ENCODE data around the gene MICU2. TPM values are rescaled to one million over a fixed set of nuclear protein-coding genes. Genes with fewer than 3 reads are reported as not detected.

The MICU2 gene
- total and polyA plus RNA-seq, 12 donors = 46.7 to 65.5 (median 59.5) TPM

GRCh38 chr13:21616205-21616866 is 12.4 kb upstream of the MICU2 start:
- ATAC-seq = no peak
- Histone ChIP-seq H3K27me3 (peaks cover 0 to 28% (median 18%) of the 10 kb centered on the region in 7 donors), H3K4me3 (peak overlapping the region in 1 of 10 donors; percentile 10), H3K9me3 (no peaks in the 10 kb centered on the region), H3K4me1 (no peaks in the 10 kb centered on the region), H3K36me3 (no peaks in the 10 kb centered on the region), H3K27ac (no peak overlapping the region)
- TF ChIP-seq CTCF (IDR thresholded peaks at IDR 0.05) = no peak
- WGBS, 2 donors = 84 to 85% methylated on average over 5 of the region's 5 CpGs
- intact Hi-C loops (cut with DNase I) = no loop called here
- DNase-seq = no peak

DNA sequence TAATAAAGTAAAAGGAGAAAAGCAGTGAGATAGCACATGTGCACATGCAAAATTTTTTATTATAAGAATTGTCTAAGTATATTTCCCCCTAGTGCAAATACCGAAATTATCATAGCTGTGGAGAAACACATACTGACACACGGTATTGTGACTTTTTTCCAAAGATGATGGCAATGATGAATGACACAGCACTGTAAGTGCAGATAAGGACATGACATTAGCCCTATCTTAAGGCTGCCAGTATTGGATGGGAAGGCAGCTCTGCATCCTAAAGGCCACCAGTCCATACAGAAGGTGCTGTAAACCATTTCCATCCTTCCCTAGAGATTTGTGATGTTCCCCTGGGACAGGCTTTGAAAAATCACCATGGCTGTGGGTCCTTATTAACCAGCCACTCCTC is 11.5 kb upstream of the MICU2 start:
- DNase-seq = no peak
- no peaks in the 10 kb centered on the region for H3K4me1 ChIP-seq
- H3K27ac ChIP-seq = no peak overlapping the region
- intact Hi-C loops (cut with DNase I) = no loop called here
- ATAC-seq = no peak
- H3K4me3 ChIP-seq = no peak overlapping the region
- no peaks in the 10 kb centered on the region for H3K36me3 ChIP-seq
- peaks cover 0 to 25% (median 17%) of the 10 kb centered on the region in 7 donors for H3K27me3 ChIP-seq
- 53 to 57% methylated on average over 2 of the region's 2 CpGs for WGBS, 2 donors
- no peaks in the 10 kb centered on the region for H3K9me3 ChIP-seq
- TF ChIP-seq CTCF (IDR thresholded peaks at IDR 0.05) = no peak

DNA sequence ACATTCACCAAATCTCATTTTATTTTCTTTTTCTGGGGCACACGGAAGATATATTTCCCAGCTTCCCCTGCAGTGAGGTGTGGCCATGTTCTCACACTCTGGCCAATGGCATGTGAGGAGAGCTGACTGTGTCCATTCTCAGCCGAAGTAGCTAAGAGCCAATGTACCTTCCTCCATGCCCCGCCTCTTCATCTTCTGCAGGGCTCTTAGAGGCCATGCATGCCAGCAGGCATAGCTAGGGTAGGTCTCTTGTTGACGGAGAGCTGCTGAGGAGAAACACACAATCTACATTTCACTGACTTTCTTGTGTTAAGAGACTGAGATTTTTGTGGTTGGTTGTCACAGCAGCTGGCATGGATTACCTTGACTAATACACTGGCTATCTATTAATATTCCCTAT is 9.8 kb upstream of the MICU2 start:
- no peak for TF ChIP-seq CTCF (IDR thresholded peaks at IDR 0.05)
- H3K27me3 ChIP-seq = peaks cover 0 to 23% (median 19%) of the 10 kb centered on the region in 7 donors
- ATAC-seq (no peak), DNase-seq (no peak)
- H3K4me3 ChIP-seq = no peak overlapping the region
- intact Hi-C loops (cut with DNase I) = no loop called here
- no peak overlapping the region for H3K27ac ChIP-seq
- H3K9me3 ChIP-seq = no peaks in the 10 kb centered on the region
- 83% methylated on average over 4 of the region's 4 CpGs for WGBS, 2 donors
- H3K36me3 ChIP-seq = no peaks in the 10 kb centered on the region
- no peaks in the 10 kb centered on the region for H3K4me1 ChIP-seq

DNA sequence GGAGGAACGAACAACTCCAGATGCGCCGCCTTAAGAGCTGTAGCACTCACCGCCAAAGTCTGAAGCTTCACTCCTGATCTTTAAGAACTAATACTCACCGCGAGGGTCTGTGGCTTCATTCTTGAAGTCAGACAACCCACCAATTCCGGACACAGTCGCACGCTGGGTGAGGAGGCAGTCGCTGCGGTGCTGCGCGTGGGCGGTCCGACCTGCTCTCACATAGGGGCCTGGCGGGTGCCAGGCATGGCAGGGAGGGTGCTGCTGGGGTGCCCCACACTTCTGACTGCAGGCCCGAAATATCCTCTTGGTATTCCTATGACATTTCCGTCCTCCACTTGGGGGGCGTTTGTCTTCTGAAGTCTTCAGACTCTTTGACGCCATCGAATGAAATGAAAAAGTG is 7.4 kb upstream of the MICU2 start:
- H3K36me3 ChIP-seq = no peaks in the 10 kb centered on the region
- H3K27me3 ChIP-seq = peaks cover 0 to 30% (median 20%) of the 10 kb centered on the region in 7 donors

More for the DNA sequence above, 7.4 kb upstream of the MICU2 start:
- intact Hi-C loops (cut with DNase I) = no loop called here
- Histone ChIP-seq H3K4me1 (no peaks in the 10 kb centered on the region), H3K27ac (no peak overlapping the region), H3K9me3 (no peaks in the 10 kb centered on the region), H3K4me3 (no peak overlapping the region)
- no peak for DNase-seq
- WGBS, 2 donors = 93% methylated on average over 21 of the region's 21 CpGs
- ATAC-seq = no peak
- TF ChIP-seq CTCF (IDR thresholded peaks at IDR 0.05) = no peak

Measured in heart right ventricle (tissue), 16 donors.